Endodermal cell (in vitro differentiated cells): Measurements from ENCODE around the gene MAP4K4. TPM values are rescaled to one million over a fixed set of nuclear protein-coding genes. Genes with fewer than 3 reads are reported as not detected.

ENCODE experiments used
- DNase-seq: peaks from one replicate; pipeline ENCODE4 v3.0.0-alpha.2; 2017
- H3K27ac ChIP-seq: 2 replicates; pipeline ENCODE4 v1.5.1; 2013; ENCODE audit warnings: mild to moderate bottlenecking, low read depth, low read length, moderate library complexity
- H3K27me3 ChIP-seq: 2 replicates; pipeline ENCODE4 v1.6.1; 2013; ENCODE audit warnings: mild to moderate bottlenecking, low read length, moderate library complexity; ENCODE audit not compliant: insufficient read depth, control insufficient read depth, poor library complexity, severe bottlenecking
- H3K36me3 ChIP-seq: 2 replicates; pipeline ENCODE4 v1.7.0; 2013; ENCODE audit warnings: mild to moderate bottlenecking, low read length, moderate library complexity; ENCODE audit not compliant: control insufficient read depth, insufficient read depth
- H3K4me1 ChIP-seq: one replicate; pipeline ENCODE4 v1.7.0; 2013; ENCODE audit warnings: low read length; ENCODE audit not compliant: control insufficient read depth, insufficient read depth
- H3K4me3 ChIP-seq: 2 replicates; pipeline ENCODE4 v1.5.1; 2013; ENCODE audit warnings: mild to moderate bottlenecking, low read length, moderate library complexity
- H3K9ac ChIP-seq: 2 replicates; pipeline ENCODE4 v1.6.1; 2013; ENCODE audit warnings: mild to moderate bottlenecking, low read length, moderate library complexity; ENCODE audit not compliant: poor library complexity, severe bottlenecking; ENCODE audit errors: extremely low read depth
- H3K9me3 ChIP-seq: 2 replicates; pipeline ENCODE4 v1.6.1; 2013; ENCODE audit warnings: mild to moderate bottlenecking, low read length, moderate library complexity; ENCODE audit not compliant: control insufficient read depth
- H3K27ac Mint-ChIP-seq: 2 replicates; pipeline ENCODE4 v1.8.0; 2020; ENCODE audit warnings: mixed read lengths
- H3K27me3 Mint-ChIP-seq: 2 replicates; pipeline ENCODE4 v1.8.0; 2021; ENCODE audit warnings: mild to moderate bottlenecking, mixed read lengths; ENCODE audit not compliant: insufficient read depth
- H3K36me3 Mint-ChIP-seq: 2 replicates; pipeline ENCODE4 v1.8.0; 2020; ENCODE audit warnings: low read depth, mixed read lengths
- H3K4me1 Mint-ChIP-seq: 2 replicates; pipeline ENCODE4 v1.8.0; 2020; ENCODE audit warnings: mixed read lengths
- H3K4me3 Mint-ChIP-seq: 2 replicates; pipeline ENCODE4 v1.8.0; 2020; ENCODE audit warnings: mild to moderate bottlenecking, moderate library complexity, mixed read lengths
- H3K9me3 Mint-ChIP-seq: 2 replicates; pipeline ENCODE4 v1.8.0; 2020; ENCODE audit warnings: mild to moderate bottlenecking, mixed read lengths
- WGBS, 2 experiments: methylation state at CpG; one replicate each; pipeline versions ENCODE4 v1.1.5 to v1.1.7; 2013; ENCODE audit warnings: missing lambda C conversion rate in 2 of 2, mixed read lengths in 1 of 2; ENCODE audit not compliant: insufficient coverage in 1 of 2, insufficient read length in 1 of 2; 5-methylcytosine and 5-hydroxymethylcytosine counted together
- total RNA-seq, 2 donors: library from RNA; stranded (reverse); fragmentation: NEBNext Ultra II Directional in 1 of 2; extraction: Animal tissue kit (Norgen Biotek cat#: 25700) in 1 of 2; gene quantifications; 2 replicates in 1 of 2; 3 replicates in 1 of 2; pipeline ENCODE4 v1.2.1, GENCODE V29; 2021
- TF ChIP-seq, protein P1 (sequence below): fragments of 200-600 bp; sonication (generic); conservative IDR thresholded peaks from 2 replicates; pipeline ENCODE4 v1.5.0; 2021; ENCODE audit warnings: antibody characterized with exemption, mild to moderate bottlenecking

Gene MAP4K4
- total RNA-seq, 2 donors from 2014 or later: 130 to 142 TPM

DNA sequence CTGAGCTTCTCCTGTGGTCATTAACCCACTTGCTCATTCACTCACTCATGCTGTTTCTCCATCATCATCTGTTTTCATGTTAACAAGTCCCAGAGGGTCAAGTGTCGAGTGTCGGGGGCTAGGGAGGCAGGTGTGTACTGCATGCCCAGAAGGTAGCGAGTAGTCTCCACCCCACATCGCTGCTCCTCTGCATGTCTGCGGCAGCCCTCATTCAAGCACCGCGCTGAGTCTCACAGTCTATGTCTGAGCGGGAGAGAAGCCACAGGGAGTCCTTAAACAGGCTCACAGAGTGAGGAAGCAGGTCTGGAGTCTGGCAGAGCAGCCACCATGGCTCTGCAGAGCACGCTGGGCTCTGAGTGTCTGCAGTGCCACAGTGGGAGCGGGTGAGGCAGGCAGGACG lies 172.9 kb downstream of the MAP4K4 start:
- Mint-ChIP-seq H3K27ac (peak overlapping the region; percentile 45), H3K27me3 (no peaks in the 10 kb centered on the region), H3K4me1 (peaks cover 4% of the 10 kb centered on the region), H3K9me3 (no peaks in the 10 kb centered on the region), H3K4me3 (no peak overlapping the region), H3K36me3 (peaks cover 76% of the 10 kb centered on the region)
- Histone ChIP-seq H3K27me3 (no peaks in the 10 kb centered on the region), H3K4me1 (no peaks in the 10 kb centered on the region), H3K9ac (no peak overlapping the region), H3K36me3 (peaks cover 99% of the 10 kb centered on the region), H3K4me3 (no peak overlapping the region), H3K27ac (no peak overlapping the region), H3K9me3 (no peaks in the 10 kb centered on the region)
- DNase-seq: no peak
- 96 to 100% methylated on average over 8 to 11 of the region's 11 CpGs for WGBS, 2 experiments
- TF ChIP-seq, protein P1, sequence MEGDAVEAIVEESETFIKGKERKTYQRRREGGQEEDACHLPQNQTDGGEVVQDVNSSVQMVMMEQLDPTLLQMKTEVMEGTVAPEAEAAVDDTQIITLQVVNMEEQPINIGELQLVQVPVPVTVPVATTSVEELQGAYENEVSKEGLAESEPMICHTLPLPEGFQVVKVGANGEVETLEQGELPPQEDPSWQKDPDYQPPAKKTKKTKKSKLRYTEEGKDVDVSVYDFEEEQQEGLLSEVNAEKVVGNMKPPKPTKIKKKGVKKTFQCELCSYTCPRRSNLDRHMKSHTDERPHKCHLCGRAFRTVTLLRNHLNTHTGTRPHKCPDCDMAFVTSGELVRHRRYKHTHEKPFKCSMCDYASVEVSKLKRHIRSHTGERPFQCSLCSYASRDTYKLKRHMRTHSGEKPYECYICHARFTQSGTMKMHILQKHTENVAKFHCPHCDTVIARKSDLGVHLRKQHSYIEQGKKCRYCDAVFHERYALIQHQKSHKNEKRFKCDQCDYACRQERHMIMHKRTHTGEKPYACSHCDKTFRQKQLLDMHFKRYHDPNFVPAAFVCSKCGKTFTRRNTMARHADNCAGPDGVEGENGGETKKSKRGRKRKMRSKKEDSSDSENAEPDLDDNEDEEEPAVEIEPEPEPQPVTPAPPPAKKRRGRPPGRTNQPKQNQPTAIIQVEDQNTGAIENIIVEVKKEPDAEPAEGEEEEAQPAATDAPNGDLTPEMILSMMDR: no peak

DNA sequence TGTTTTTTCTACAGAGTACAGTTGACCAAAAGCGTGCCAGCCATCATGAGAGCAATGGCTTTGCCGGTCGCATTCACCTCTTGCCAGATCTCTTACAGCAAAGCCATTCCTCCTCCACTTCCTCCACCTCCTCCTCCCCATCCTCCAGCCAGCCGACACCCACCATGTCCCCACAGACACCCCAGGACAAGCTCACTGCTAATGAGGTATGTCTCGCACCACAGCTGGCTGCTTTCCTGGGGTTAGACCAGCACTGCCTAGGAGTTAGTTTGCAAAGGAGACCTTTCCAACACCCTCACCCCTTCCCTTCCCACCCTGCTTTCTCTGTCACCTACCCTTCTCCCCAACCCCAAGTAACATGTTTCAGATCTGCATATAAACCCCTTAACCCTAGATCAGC lies 174.0 kb downstream of the MAP4K4 start:
- peak overlapping the region; percentile 80 for H3K27ac Mint-ChIP-seq
- peaks cover 78% of the 10 kb centered on the region for H3K36me3 Mint-ChIP-seq

DNA sequence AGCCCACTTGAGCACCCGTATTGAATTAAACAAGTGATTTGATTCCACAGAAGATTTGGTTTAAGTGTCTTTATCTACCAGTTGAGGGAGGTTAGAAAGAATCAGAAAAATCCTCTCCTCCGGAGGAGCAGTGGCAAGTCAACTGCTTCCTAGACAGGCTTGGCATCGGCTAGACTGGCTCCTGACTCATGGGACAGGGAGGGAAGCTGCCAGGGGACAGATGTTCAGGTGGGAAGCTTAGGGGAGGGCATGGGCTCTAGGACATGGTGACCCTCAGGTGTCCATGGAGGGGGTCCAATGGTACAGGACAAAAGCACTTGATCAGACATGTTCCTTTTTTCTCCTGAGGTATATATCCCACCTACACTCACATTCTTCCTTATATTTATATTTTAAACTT lies 175.0 kb downstream of the MAP4K4 start:
- Histone ChIP-seq H3K4me1 (no peaks in the 10 kb centered on the region), H3K9ac (no peak overlapping the region), H3K9me3 (no peaks in the 10 kb centered on the region), H3K4me3 (no peak overlapping the region), H3K27me3 (no peaks in the 10 kb centered on the region), H3K27ac (no peak overlapping the region), H3K36me3 (peaks cover 98% of the 10 kb centered on the region)
- WGBS, 2 experiments: 97 to 100% methylated on average over 3 of the region's 3 CpGs
- TF ChIP-seq, protein P1: no peak
- Mint-ChIP-seq H3K4me1 (peaks cover 4% of the 10 kb centered on the region), H3K27me3 (no peaks in the 10 kb centered on the region), H3K9me3 (no peaks in the 10 kb centered on the region), H3K36me3 (peaks cover 81% of the 10 kb centered on the region), H3K27ac (peak overlapping the region; percentile 69), H3K4me3 (no peak overlapping the region)
- DNase-seq: no peak

More for the DNA sequence above, 174.0 kb downstream of the MAP4K4 start:
- no peaks in the 10 kb centered on the region for H3K9me3 ChIP-seq
- Mint-ChIP-seq H3K4me3 (no peak overlapping the region), H3K27me3 (no peaks in the 10 kb centered on the region), H3K9me3 (no peaks in the 10 kb centered on the region), H3K4me1 (peaks cover 4% of the 10 kb centered on the region)
- H3K4me3 ChIP-seq: no peak overlapping the region
- H3K9ac ChIP-seq: no peak overlapping the region
- no peak overlapping the region for H3K27ac ChIP-seq
- TF ChIP-seq, protein P1: no peak
- DNase-seq: no peak
- WGBS, 2 experiments: 85 to 92% methylated on average over 2 to 5 of the region's 5 CpGs
- peaks cover 99% of the 10 kb centered on the region for H3K36me3 ChIP-seq
- no peaks in the 10 kb centered on the region for H3K27me3 ChIP-seq
- H3K4me1 ChIP-seq: no peaks in the 10 kb centered on the region
